Neural cell (in vitro differentiated cells): ENCODE data around the gene SLX4IP.

ENCODE experiments used
- EP300 ChIP-seq: fragments of 450-650 bp; conservative IDR thresholded peaks from 2 replicates; pipeline ENCODE4 v1.6.1; 2014; ENCODE audit warnings: antibody characterized with exemption, mild to moderate bottlenecking, moderate library complexity; ENCODE audit not compliant: poor library complexity, severe bottlenecking
- POLR2AphosphoS5 ChIP-seq: IDR thresholded peaks from 2 replicates; pipeline ENCODE4 v1.6.1; 2012
- RAD21 ChIP-seq: fragments of 450-650 bp; conservative IDR thresholded peaks from 2 replicates; pipeline ENCODE4 v1.6.1; 2014; ENCODE audit warnings: antibody characterized with exemption, mild to moderate bottlenecking, moderate library complexity
- SMC3 ChIP-seq: fragments of 450-650 bp; conservative IDR thresholded peaks from 2 replicates; pipeline ENCODE4 v1.6.1; 2014; ENCODE audit warnings: antibody characterized with exemption, mild to moderate bottlenecking, moderate library complexity; ENCODE audit not compliant: poor library complexity
- TAF1 ChIP-seq: IDR thresholded peaks from 2 replicates; pipeline ENCODE4 v1.6.1; 2012; ENCODE audit warnings: low read depth
- TF ChIP-seq, protein P1 (sequence below): fragments of 450-650 bp; IDR thresholded peaks from 2 replicates; pipeline ENCODE4 v1.5.1; 2014; ENCODE audit warnings: antibody characterized with exemption, mild to moderate bottlenecking, moderate library complexity; ENCODE audit not compliant: poor library complexity, severe bottlenecking

DNA sequence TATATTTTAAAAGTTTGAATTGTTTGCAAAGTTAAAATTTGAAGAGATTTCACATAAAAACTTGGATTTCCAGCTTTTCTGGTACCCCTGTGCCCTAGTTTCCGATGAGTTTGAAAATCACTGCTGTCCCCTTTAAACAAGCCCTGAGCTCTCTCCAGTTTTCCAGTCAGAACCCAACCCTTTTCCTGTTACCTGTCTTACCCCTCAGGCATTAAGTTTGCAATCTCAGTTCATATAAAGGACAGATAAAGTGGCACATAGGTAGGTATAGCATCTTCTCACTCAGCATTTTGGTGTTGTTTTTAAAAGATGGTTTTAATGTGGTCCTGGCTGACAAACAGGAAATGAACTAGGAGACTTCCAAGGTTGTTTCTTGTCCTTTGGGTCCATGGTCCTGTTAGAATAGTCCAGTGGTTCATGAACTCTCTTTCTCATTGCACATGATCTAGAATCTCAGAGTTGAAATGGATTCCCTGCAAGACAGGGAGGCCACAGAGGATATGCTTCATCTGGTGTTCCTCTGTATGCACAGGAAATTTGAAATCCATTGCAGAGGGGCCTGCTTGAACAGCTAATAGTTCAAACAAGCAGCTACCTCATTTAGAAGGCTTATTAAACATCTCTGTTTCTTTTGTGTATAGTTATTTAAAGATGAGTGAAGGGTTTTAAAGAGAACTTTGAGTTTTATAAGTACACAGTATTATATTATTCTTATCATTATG, 156.0 kb downstream of the SLX4IP start:
- no peak for TF ChIP-seq EP300
- TF ChIP-seq, protein P1, sequence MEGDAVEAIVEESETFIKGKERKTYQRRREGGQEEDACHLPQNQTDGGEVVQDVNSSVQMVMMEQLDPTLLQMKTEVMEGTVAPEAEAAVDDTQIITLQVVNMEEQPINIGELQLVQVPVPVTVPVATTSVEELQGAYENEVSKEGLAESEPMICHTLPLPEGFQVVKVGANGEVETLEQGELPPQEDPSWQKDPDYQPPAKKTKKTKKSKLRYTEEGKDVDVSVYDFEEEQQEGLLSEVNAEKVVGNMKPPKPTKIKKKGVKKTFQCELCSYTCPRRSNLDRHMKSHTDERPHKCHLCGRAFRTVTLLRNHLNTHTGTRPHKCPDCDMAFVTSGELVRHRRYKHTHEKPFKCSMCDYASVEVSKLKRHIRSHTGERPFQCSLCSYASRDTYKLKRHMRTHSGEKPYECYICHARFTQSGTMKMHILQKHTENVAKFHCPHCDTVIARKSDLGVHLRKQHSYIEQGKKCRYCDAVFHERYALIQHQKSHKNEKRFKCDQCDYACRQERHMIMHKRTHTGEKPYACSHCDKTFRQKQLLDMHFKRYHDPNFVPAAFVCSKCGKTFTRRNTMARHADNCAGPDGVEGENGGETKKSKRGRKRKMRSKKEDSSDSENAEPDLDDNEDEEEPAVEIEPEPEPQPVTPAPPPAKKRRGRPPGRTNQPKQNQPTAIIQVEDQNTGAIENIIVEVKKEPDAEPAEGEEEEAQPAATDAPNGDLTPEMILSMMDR: no peak
- no peak for TF ChIP-seq RAD21
- TF ChIP-seq TAF1: no peak
- no peak for TF ChIP-seq POLR2AphosphoS5
- TF ChIP-seq SMC3: no peak
